ENCODE measurements around the gene JCAD. TPM values are rescaled to one million over a fixed set of nuclear protein-coding genes. Genes with fewer than 3 reads are reported as not detected.

JCAD gene
- total RNA-seq, 4 donors from 2014 or later, result 33.6 to 65.2 (median 53.3) TPM

DNA sequence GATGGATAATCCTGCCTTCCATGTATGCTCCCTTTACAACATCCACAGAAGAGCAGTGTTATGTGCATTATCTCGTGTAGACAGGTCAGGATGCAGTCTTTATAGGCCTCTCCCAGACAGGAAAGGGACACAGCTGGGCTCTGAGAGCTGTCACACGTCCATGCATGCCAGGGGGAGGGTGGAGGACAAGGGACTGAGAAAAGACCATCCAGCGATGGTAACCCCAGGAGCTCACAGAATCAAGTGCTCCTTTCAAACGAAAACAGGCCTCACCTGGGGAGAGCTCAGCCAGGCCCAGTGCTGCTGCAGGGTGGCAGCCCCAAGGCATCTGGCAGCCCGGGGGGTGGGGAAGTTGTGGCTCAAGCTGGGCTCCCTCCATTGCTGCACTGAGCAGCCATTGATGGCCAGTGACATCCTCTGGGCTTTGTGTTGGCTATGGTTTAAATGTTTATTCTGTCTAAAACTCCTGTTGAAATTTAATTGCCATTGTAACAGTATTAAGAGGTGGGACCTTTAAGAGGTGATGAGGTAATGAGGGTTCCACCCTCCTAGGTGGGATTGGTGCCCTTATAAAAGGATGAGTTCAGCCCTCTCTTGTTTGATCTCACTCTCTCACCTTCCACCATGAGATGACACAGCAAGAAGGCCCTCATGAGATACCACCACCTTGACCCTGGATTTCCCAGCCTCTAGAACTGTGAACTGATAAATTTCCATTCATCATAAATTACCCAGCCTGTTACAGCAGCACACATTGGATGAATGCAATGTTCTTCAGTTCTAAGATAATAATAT, 15.7 kb downstream of the JCAD start:
- no peak for DNase-seq (ENCODE audit: extremely low spot score)
- TF ChIP-seq EP300 (IDR thresholded peaks at IDR 0.05) (no peak), POLR2A (IDR thresholded peaks at IDR 0.05; ENCODE audit: low read depth) (no peak), POLR2AphosphoS5 (IDR thresholded peaks at IDR 0.05) (no peak)
- TF ChIP-seq, protein P1, sequence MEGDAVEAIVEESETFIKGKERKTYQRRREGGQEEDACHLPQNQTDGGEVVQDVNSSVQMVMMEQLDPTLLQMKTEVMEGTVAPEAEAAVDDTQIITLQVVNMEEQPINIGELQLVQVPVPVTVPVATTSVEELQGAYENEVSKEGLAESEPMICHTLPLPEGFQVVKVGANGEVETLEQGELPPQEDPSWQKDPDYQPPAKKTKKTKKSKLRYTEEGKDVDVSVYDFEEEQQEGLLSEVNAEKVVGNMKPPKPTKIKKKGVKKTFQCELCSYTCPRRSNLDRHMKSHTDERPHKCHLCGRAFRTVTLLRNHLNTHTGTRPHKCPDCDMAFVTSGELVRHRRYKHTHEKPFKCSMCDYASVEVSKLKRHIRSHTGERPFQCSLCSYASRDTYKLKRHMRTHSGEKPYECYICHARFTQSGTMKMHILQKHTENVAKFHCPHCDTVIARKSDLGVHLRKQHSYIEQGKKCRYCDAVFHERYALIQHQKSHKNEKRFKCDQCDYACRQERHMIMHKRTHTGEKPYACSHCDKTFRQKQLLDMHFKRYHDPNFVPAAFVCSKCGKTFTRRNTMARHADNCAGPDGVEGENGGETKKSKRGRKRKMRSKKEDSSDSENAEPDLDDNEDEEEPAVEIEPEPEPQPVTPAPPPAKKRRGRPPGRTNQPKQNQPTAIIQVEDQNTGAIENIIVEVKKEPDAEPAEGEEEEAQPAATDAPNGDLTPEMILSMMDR (IDR thresholded peaks at IDR 0.05), result no peak
- Histone ChIP-seq H3K9me3 (no peaks in the 10 kb centered on the region), H3K27ac (replicated peaks in 1 of 4) (peak overlapping the region in 1 of 4 donors; percentile 12), H3K27me3 (no peaks in the 10 kb centered on the region), H3K4me1 (peaks cover 0 to 47% (median 26%) of the 10 kb centered on the region in 4 donors), H3K36me3 (peaks cover 0 to 69% (median 34%) of the 10 kb centered on the region in 4 donors), H3K4me3 (no peak overlapping the region)
- WGBS, result 65% methylated on average over 5 of the region's 5 CpGs
- intact Hi-C loops (cut with DNase I), result no loop called here

DNA sequence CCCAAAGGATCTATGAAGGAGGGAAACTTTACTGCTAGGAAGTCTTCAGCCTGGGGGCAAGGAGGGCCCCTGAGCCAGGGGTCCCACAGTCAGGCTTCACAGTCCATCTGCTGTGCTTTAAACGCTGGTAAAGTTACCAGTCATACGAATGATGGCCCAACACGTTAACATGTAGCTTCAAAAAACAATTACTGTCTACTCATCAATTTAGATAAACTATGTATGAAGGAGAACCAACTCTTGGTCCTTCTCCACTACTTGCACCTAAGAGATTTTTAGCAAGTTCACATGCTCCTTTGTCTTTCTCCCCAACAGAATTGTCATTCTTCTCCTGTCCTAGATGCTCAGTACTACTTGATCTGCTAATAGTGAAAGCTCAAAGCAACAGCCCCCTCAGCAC, 16.6 kb downstream of the JCAD start:
- peak overlapping the region; percentile 1 to 52 (median 24) for H3K27ac ChIP-seq (replicated peaks in 1 of 4)
- H3K36me3 ChIP-seq, result peaks cover 0 to 68% (median 33%) of the 10 kb centered on the region in 4 donors
- peaks cover 0 to 38% (median 26%) of the 10 kb centered on the region in 4 donors for H3K4me1 ChIP-seq
- 94% methylated on average over 3 of the region's 3 CpGs for WGBS
- no peaks in the 10 kb centered on the region for H3K9me3 ChIP-seq
- intact Hi-C loops (cut with DNase I), result no loop called here
- no peak for DNase-seq (ENCODE audit: extremely low spot score)
- TF ChIP-seq POLR2AphosphoS5 (IDR thresholded peaks at IDR 0.05) (no peak), POLR2A (IDR thresholded peaks at IDR 0.05; ENCODE audit: low read depth) (no peak), EP300 (IDR thresholded peaks at IDR 0.05) (no peak)
- TF ChIP-seq, protein P1 (IDR thresholded peaks at IDR 0.05), result no peak
- no peak overlapping the region for H3K4me3 ChIP-seq
- H3K27me3 ChIP-seq, result no peaks in the 10 kb centered on the region

DNA sequence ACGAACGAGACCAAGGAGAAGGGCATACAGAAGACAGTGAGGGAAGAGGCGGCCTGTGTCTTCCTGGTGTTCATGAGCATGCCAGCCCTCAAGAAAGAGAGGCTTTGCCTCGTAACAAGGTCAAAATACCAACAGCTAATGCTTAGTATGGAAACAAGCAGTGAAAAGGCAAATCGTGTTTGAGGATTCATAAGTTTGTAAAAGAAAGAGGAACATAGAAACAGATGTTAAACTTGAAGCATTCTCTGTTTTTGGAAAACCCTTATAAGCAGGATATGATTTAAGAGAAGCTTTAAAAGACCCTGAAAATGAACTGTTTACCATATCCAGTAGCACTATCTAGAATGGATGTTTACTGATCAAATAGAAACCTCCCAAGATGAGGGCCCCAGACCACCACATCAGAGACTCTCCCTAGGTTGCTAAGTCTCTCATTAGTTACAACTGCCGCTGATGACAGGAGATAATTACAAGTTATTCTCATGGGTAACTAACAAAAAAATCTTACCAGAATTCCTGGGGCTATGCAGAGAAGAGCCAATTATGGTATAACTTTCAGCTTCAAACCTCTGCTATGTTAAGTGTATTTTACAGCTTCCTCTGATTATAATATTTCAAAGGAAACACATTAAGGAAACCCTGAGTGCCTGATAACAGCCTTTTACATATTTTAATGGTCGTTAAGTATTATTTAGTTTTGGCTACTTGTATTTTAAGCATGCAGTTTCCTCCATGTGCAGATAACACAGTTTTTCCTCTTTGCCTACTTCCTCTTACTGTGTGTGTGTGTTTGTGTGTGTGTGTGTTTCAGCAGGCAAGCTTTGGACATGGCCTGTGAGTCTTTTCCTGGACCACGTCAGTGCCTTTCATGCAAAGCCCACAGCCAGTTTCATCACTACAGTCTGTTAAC, 17.9 kb downstream of the JCAD start:
- TF ChIP-seq POLR2AphosphoS5 (IDR thresholded peaks at IDR 0.05), result peak in 1 of 2 donors; percentile 38
- no peak for TF ChIP-seq EP300 (IDR thresholded peaks at IDR 0.05)
- Histone ChIP-seq H3K4me1 (peaks cover 0 to 38% (median 26%) of the 10 kb centered on the region in 4 donors), H3K4me3 (no peak overlapping the region), H3K27me3 (no peaks in the 10 kb centered on the region), H3K9me3 (no peaks in the 10 kb centered on the region), H3K27ac (replicated peaks in 1 of 4) (peak overlapping the region in 3 of 4 donors; percentile 21 to 28 (median 27)), H3K36me3 (peaks cover 0 to 55% (median 22%) of the 10 kb centered on the region in 4 donors)
- DNase-seq (ENCODE audit: extremely low spot score), result no peak
- 68% methylated on average over 8 of the region's 8 CpGs for WGBS
- intact Hi-C loops (cut with DNase I), result no loop called here

DNA sequence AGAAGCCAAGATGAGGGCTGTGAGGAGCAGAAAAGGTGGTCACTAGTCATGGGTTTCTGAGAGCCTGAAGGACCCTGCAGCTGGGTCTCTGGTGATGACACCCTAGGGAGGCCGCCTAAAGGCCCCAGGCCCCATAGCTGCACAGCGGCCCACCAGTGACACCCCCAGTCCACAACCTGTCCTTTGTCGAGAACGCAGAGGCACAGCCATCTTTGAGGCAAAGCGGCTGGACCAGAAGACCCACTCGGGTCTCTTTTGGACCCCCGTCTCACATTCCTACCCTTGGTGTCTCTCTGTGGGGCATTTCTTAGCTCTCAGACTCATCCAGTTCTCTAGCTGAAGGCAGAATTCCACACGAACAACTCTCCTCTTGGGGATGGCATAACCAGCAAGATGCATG, 18.8 kb downstream of the JCAD start:
- no peak for DNase-seq (ENCODE audit: extremely low spot score)
- TF ChIP-seq, protein P1 (IDR thresholded peaks at IDR 0.05), result no peak
- TF ChIP-seq EP300 (IDR thresholded peaks at IDR 0.05), result no peak
- no peak for TF ChIP-seq POLR2A (IDR thresholded peaks at IDR 0.05; ENCODE audit: low read depth)
- no peak for TF ChIP-seq POLR2AphosphoS5 (IDR thresholded peaks at IDR 0.05)
- Histone ChIP-seq H3K9me3 (no peaks in the 10 kb centered on the region), H3K27ac (replicated peaks in 1 of 4) (peak overlapping the region in 1 of 4 donors; percentile 14), H3K27me3 (no peaks in the 10 kb centered on the region), H3K4me3 (no peak overlapping the region), H3K36me3 (peaks cover 0 to 46% (median 17%) of the 10 kb centered on the region in 4 donors), H3K4me1 (peaks cover 0 to 38% (median 26%) of the 10 kb centered on the region in 4 donors)
- 91% methylated on average over 8 of the region's 8 CpGs for WGBS
- intact Hi-C loops (cut with DNase I), result no loop called here

DNA sequence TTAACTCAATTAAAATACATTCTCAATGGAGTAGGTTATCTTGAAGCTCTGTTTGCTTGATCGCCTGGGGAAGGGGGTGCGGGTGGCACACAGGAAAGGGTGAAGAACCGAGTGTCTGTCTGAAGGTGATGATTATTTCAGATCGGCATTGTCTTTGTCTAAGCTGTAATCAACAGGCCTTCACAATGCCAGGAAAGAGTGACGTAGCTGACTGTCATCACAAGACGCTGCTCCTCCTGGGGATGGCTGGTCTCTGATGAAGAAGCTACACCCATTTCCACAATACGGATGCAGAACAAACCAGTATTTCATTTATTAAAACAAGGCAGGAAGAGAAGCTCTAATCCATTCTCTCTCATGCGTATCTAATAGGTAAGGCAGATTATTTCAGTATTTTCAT, 19.4 kb downstream of the JCAD start:
- Histone ChIP-seq H3K36me3 (peaks cover 0 to 40% (median 14%) of the 10 kb centered on the region in 4 donors), H3K9me3 (no peaks in the 10 kb centered on the region), H3K27ac (replicated peaks in 1 of 4) (peak overlapping the region in 1 of 4 donors; percentile 6), H3K4me3 (no peak overlapping the region), H3K4me1 (peaks cover 0 to 38% (median 26%) of the 10 kb centered on the region in 4 donors), H3K27me3 (no peaks in the 10 kb centered on the region)
- TF ChIP-seq, protein P1 (IDR thresholded peaks at IDR 0.05), result no peak
- TF ChIP-seq POLR2A (IDR thresholded peaks at IDR 0.05; ENCODE audit: low read depth) (no peak), EP300 (IDR thresholded peaks at IDR 0.05) (no peak), POLR2AphosphoS5 (IDR thresholded peaks at IDR 0.05) (no peak)
- intact Hi-C loops (cut with DNase I), result no loop called here
- WGBS, result 84% methylated on average over 8 of the region's 8 CpGs
- DNase-seq (ENCODE audit: extremely low spot score), result no peak

All from esophagus muscularis mucosa (tissue), 4 donors.